Measurements from ENCODE around the gene LSP1. TPM values are rescaled to one million over a fixed set of nuclear protein-coding genes. Genes with fewer than 3 reads are reported as not detected.

Gene LSP1
- total and polyA plus RNA-seq, 2 of the 13 experiments (the other 11 are each of a cell fraction or from before 2014, with no cell fraction given) = 0.59 to 1.00 TPM

- in situ Hi-C loops (cut with HindIII; ENCODE audit: extremely low pct_ligation_motif_present, low pct_unique_long_range_greater_than_20kb) = no loop called here
- intact Hi-C loops (cut with micrococcal nuclease; ENCODE audit: unreplicated experiment) = no loop called here
- no peaks in the 10 kb centered on the region for H3K4me1 ChIP-seq (ENCODE audit: insufficient read depth, low read length)
- ChIA-PET CTCF (ENCODE audit: low intra/inter-chr PET ratio, low total read pairs) (no interaction called here), POLR2A (no interaction called here)
- ATAC-seq = no peak
- H3K4me2 ChIP-seq (ENCODE audit: low read depth, low read length) = no peak overlapping the region
- no TSS peak for BruUV-seq (replicated peaks)
- FAIRE-seq = no peak
- H3K36me3 ChIP-seq (replicated peaks in 1 of 2; ENCODE audit: control insufficient read depth in 1 of 2, insufficient read depth in 2 of 2, low read length in 2 of 2) = no peaks in the 10 kb centered on the region
- H3K4me3 ChIP-seq (replicated peaks in 1 of 3; ENCODE audit: insufficient read depth in 1 of 3, low read depth in 2 of 3, low read length in 3 of 3) = no peak overlapping the region
- H2AFZ ChIP-seq (ENCODE audit: low read length) = no peak overlapping the region
- WGBS (ENCODE audit: low lambda C conversion rate) = 49% methylated on average over 36 of the region's 41 CpGs
- H3K27me3 ChIP-seq (ENCODE audit: control insufficient read depth in 1 of 2, insufficient read depth in 2 of 2, low read length in 2 of 2) = peaks cover 29 to 86% of the 10 kb centered on the region in 2 experiments
- no peaks in the 10 kb centered on the region for H4K20me1 ChIP-seq (ENCODE audit: insufficient read depth, low read length)
- no peaks in the 10 kb centered on the region for H3K9me3 ChIP-seq (ENCODE audit: low read length)
- TF ChIP-seq ZNF263 (CRISPR knock-in tag; IDR thresholded peaks at IDR 0.05) (peak; percentile 75), MED8 (CRISPR knock-in tag; IDR thresholded peaks at IDR 0.05; ENCODE audit: insufficient replicate concordance) (no peak), ZNF792 (CRISPR knock-in tag; IDR thresholded peaks at IDR 0.05) (no peak)
- no peaks in the 10 kb centered on the region for H3K79me2 ChIP-seq (ENCODE audit: insufficient read depth, low read length)
- H3K27ac ChIP-seq (ENCODE audit: extremely low read length, insufficient read depth, low read length) = no peak overlapping the region
- no peak for DNase-seq (ENCODE audit: low spot score)
- H3K9ac ChIP-seq (ENCODE audit: insufficient read depth, low read depth, low read length) = no peak overlapping the region
These were observed 73.5 kb downstream of the LSP1 start for GRCh38 chr11:1926156-1927025.

GRCh38 chr11:1927026-1927847 lies 74.4 kb downstream of the LSP1 start:
- DNase-seq (ENCODE audit: low spot score) = no peak
- intact Hi-C loops (cut with micrococcal nuclease; ENCODE audit: unreplicated experiment) = no loop called here
- no peaks in the 10 kb centered on the region for H3K79me2 ChIP-seq (ENCODE audit: insufficient read depth, low read length)
- H3K9ac ChIP-seq (ENCODE audit: insufficient read depth, low read depth, low read length) = no peak overlapping the region
- TF ChIP-seq PHF20 (CRISPR knock-in tag; IDR thresholded peaks at IDR 0.05) = no peak
- TF ChIP-seq ZNF576 (CRISPR knock-in tag; IDR thresholded peaks at IDR 0.05) = no peak
- no peak for TF ChIP-seq ATF2 (CRISPR knock-in tag; IDR thresholded peaks at IDR 0.05)
- TF ChIP-seq ZNF747 (CRISPR knock-in tag; IDR thresholded peaks at IDR 0.05; ENCODE audit: borderline replicate concordance) = no peak
- no TSS peak for BruUV-seq (replicated peaks)
- in situ Hi-C loops (cut with HindIII; ENCODE audit: extremely low pct_ligation_motif_present, low pct_unique_long_range_greater_than_20kb) = no loop called here
- no peaks in the 10 kb centered on the region for H4K20me1 ChIP-seq (ENCODE audit: insufficient read depth, low read length)
- no peak overlapping the region for H3K4me2 ChIP-seq (ENCODE audit: low read depth, low read length)
- ChIA-PET CTCF (ENCODE audit: low intra/inter-chr PET ratio, low total read pairs) (no interaction called here), POLR2A (no interaction called here)
- ATAC-seq = no peak
- no peak for FAIRE-seq
- 30% methylated on average over 11 of the region's 28 CpGs for WGBS (ENCODE audit: low lambda C conversion rate)
- no peaks in the 10 kb centered on the region for H3K4me1 ChIP-seq (ENCODE audit: insufficient read depth, low read length)
- peaks cover 29 to 82% of the 10 kb centered on the region in 2 experiments for H3K27me3 ChIP-seq (ENCODE audit: control insufficient read depth in 1 of 2, insufficient read depth in 2 of 2, low read length in 2 of 2)
- H3K9me3 ChIP-seq (ENCODE audit: low read length) = no peaks in the 10 kb centered on the region
- H3K4me3 ChIP-seq (replicated peaks in 1 of 3; ENCODE audit: insufficient read depth in 1 of 3, low read depth in 2 of 3, low read length in 3 of 3) = no peak overlapping the region
- H3K27ac ChIP-seq (ENCODE audit: extremely low read length, insufficient read depth, low read length) = no peak overlapping the region
- no peaks in the 10 kb centered on the region for H3K36me3 ChIP-seq (replicated peaks in 1 of 2; ENCODE audit: control insufficient read depth in 1 of 2, insufficient read depth in 2 of 2, low read length in 2 of 2)
- no peak overlapping the region for H2AFZ ChIP-seq (ENCODE audit: low read length)

All from HepG2 (cell line).